ENCODE results near the gene KDM4F.

- no peak for TF ChIP-seq CTCF (IDR thresholded peaks at IDR 0.05)
- no peak for TF ChIP-seq POLR2A (IDR thresholded peaks at IDR 0.05)
Observed at GRCh38 chr11:95045812-95046211, 3.4 kb upstream of the KDM4F start.
